HG03342 (cell line): ENCODE measurements around the gene UST.
A peak's percentile ranks its signal among the peaks of the same experiment; 100 is the strongest.

ENCODE experiments used
- ATAC-seq: cut with Tn5 transposase; IDR thresholded peaks from one replicate; pipeline ENCODE4 v1.9.1; 2021; ENCODE audit warnings: mild to moderate bottlenecking, moderate library complexity; ENCODE audit not compliant: unreplicated experiment

Gene UST

DNA sequence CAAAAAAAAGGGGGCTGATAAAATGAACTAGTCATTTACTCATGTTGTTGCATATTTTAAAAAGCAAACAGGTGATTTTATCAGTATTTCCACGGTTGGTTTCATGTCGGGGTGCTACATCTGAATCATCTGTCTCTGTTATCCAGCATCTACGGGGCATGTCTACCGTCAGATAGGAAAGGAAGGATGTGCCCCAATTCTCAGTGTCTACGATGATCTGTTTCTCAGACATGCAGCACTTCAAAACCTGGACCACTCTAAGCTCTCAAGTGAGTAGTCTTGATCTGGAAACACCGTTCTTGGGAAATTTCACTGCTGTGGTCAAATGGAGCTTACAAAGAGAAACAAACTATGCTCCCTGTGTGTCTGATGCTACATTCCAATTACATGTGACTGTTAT, 330.4 kb downstream of the UST start:
- ATAC-seq = no peak

DNA sequence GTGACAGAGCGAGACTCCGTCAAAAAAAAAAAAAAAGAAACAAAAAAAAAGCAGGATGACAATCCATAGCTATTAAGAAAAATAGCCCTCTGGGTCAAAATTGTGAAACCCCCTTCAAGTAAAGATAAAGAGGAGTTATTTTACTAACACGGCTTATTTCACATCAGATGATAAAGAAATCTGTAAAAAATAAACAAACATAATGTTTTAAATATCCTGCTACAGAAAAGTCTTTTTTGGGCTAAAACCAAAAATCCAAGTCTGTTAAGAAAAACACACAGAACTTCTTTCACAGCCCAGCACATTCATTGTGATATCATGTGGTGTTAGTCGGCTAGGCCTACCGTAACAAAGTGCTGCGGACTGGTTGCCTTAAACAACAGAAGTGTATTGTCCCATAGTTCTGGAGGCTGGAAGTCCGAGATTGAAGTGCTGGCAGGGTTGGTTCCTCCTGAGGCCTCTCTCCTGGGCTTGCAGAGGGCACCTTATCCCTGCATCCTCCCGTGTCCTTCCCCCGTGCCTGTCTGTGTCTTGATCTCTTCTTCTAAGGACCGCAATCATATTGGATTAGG, 331.5 kb downstream of the UST start:
- no peak for ATAC-seq

DNA sequence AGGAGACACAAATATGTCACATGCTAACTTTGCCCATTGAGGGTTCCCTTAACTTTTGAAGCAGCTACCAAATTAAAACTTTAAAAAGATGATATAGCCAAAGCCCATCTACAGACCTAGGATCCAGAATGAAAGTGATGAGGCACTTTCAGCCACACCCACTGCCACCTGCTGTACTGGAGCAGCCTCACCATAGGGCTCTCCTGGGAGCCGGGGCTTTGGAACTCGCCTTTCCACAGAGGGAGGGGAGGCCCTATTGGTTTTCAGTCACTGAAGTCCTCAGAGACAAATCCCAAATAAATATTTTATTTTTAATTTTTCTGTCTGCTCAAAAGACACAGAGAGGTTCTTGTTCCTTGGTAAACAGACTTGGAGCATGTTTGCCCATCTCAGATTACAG, 332.6 kb downstream of the UST start:
- ATAC-seq = no peak

DNA sequence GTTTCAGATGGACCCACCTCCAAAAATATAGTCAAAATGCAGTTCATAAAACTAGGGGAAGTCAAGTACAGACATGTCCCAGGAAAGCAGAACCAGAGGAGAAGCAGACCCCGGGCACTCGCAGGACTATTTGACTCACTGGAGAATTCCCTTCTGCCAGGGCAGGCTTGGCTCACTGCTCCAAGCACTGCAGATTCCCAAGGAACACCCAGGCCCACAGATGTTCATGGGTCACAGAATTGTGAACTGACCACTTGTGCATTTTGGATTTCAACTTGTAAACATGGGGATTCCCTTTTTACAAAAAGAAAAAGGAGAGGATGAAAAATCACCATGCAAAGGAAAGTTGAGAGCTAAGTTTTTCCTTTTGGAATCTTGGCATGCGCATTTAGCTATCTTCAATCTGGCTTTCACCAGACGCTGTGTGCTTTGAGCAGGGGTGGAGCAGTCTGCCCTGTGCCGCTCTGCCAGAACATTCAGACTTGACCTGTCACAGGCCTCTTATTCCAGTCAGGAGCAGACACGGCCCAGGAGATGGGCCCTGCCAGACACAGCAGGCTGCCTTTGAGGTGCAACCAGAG, 333.2 kb downstream of the UST start:
- ATAC-seq = no peak

DNA sequence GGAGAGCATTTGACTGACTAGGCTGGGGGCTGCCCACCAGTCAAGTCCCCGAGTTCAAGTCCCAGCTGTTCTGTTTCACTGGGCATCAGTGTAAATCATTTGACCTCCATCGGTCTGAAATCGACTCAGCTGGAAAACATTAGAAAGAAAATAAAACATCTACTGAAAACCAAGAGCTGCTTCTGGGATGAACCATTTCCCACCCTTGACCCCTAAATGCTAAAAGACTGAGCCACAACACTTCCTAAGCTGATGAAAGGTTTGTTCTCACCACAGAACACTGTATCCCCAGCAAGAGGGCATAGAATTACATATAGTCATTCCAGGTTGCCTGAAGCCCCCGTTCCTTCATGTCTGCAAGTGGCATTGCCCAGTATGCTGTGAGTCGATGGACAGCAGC, 333.7 kb downstream of the UST start:
- ATAC-seq = no peak

DNA sequence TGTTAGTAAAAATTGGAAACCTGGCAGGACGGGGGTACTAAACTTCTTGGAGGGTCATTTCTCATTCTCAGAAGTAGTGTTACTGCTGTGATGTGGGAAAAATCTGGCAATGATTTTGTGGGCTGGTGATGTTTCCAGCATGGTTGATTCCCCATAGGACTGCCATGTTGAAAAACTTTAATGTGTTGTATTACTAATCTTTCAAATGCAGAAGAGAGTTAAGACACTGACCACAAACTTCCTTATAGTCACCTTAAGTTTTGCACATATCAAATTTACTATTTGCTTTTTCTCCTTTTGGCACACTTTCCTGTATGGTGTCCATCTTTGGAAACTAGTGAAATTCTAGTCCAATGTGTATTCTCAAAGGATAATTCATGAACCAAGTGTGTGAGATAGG, 334.5 kb downstream of the UST start:
- no peak for ATAC-seq

DNA sequence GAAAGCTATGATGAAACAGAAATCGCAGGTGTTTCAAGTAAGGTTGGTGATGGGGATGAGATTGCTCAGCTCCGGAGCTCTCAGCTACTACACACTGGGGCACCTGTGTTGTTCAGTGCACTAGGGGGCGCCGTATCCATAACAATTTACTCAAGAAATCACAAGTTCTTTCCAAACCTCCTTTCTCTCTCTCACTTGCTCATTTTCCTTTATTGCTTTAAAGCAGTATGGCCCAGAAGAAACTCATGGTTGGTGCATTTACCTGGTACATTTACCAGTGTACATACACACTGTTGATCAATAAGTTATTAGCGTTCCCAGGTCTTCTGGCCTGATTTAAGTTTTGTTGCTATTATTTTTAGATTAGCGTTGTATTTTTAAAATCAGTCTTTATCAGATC, 335.5 kb downstream of the UST start:
- peak; percentile 80 for ATAC-seq

DNA sequence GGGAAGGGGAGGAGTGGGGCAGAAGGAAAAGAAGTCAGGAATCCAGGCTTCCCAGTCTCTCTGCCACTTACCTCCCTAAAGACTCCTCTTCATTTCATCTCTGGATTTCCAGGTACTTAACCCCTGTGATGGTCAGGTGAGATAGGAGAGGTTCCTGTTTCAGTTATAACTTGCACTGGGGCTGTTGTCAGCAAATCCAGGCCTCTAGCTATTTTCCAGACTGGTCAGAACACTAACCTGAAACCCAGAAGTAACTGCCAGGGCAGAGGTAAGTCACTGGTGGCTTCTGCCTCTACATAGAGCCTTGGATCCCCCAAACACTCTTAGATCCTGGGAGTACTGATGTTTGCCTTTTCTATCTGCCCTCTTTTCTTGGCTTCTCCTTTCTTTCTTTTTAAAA, 337.2 kb downstream of the UST start:
- no peak for ATAC-seq

DNA sequence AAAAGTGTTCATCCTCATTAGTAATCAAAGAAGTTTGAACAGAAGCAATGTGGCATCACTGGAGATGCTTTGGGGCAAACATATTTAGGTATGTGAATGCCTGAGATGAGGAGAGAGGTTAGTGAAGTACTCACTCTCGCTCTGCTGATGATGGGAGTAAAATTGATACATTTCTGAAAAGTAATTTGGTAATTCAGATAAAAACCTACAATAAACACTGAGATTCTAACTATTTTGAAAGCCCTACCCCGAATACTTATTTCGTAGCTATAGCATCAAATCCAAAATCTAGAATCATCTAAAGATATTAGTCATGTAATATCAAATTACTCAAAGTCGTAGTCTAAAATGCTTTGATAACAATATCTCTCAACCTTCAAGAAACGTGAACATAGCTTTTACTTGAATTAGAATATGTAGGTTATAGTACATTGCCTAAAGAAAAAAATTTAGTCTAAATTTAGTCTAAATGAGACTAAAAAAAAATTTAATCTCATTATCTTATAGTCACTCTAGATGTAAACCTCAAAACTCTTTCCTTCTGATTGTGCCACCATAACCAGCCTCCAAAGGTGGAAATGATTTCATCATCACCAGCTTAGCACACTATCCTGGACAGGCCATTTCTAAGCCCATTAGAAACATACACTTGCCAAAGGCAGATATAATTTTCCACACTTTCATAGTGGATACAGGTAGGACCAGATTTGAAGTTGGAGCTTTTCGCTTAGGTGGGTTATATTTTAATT, 338.2 kb downstream of the UST start:
- ATAC-seq = no peak

DNA sequence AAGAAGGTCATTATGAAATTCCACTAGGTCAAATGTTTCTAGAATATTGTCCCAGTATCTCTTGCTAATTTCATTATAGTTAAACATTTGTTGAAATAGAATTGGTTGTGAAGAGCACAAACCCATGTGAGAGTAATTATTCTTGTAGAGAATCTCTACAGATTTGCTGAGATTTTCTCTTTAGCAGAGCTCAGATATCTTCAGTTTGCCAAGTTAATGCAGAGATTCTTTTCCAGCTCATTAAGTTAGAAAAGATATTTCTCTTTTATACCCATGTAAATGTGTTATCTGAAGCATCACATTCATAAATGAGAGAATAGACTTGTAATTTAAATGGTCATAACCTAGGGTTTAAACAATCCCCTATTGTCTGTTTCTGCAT, 338.7 kb downstream of the UST start:
- no peak for ATAC-seq

DNA sequence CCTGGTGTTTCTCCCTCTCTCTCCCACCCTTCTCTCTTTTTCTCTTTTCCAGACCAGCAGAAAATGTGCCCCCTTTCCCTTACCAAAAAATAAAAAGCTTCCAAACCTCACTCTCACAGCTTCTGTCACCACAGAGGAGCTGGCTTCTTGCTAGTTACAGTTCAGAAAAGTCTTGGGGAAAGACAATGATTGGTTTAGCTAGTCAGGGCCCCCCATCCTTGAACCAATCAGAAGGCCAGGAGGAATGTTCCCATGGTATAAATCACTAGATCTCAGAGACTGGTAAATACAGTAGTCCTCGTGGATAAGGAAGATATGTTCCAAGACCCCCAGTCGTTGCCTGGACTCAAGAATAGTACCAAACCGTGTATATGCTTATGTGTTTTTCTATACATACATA, 339.5 kb downstream of the UST start:
- no peak for ATAC-seq

DNA sequence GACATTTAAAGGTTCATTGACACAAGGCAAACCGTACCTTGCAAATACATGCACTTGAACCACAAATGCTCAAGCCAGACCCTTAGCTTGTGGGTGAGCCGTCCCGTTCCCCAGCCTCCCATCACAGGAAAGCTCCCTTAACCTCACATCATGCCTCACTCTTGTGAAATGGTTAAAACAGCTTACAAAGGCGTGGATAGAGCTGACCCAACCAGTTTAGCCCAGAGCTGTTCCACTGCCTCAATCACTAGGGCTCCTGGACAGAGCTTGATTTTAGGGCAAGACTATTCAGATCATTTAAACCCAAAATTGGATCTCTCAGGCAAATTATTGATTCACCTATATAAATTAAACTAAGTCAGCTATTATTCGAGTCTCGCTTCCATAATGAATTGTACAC, 341.1 kb downstream of the UST start:
- ATAC-seq = no peak

DNA sequence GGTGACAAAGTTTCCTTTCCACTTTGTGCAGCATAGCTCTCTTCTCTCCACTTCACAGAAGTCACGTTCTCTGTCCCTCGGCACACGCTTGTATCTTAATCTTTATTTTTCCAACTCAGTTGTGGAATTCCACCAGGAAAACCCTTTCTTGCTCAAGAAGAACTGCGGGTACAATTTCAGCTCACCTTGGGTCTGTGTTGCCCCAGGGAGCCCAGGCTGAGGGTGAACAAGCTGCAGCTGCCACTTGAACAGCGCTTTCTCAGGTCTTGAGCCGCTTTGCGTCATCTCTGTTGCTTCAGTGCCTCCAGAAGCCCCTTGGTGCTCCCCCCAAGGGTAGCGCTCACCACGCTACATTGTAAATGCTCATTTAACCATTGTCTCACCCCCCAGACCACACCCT, 341.5 kb downstream of the UST start:
- no peak for ATAC-seq

DNA sequence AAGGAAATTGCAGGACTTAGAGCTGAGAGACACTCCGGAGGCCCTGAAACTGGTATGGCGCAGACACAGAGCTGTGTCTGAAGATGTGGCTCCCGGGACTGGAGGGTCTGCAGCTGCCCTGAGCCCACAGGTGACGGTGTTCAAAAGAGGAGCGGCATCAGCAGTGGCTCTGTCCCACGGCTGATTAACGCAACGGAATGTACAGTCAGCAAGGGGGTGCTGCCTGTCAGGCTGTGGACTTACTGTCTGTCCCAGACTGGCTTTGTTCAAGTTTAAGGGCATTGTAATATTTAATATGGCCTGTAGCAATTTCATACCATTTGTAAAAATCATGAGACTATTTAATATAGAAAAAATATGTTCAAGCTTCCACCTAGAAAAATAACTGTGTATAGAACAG, 342.7 kb downstream of the UST start:
- no peak for ATAC-seq

DNA sequence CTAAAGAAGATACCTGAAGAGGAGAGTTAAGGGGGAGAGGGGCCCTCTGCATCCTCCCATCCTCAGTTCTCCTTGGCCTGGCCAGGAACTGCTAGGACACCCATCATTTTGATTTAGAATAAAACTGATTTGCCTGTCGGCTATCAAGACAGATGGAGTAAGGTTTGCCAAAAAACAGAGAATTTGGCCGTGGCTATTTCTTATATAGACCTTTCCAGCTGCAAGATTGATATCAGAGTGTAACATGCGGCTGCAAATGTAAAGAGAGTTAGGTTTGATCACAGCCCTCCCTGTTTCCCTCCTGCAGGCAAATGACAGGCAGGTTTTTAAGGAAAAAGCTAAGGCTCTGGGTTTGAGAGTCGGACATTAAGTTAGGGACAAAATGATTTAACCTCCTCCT, 344.1 kb downstream of the UST start:
- ATAC-seq = no peak

DNA sequence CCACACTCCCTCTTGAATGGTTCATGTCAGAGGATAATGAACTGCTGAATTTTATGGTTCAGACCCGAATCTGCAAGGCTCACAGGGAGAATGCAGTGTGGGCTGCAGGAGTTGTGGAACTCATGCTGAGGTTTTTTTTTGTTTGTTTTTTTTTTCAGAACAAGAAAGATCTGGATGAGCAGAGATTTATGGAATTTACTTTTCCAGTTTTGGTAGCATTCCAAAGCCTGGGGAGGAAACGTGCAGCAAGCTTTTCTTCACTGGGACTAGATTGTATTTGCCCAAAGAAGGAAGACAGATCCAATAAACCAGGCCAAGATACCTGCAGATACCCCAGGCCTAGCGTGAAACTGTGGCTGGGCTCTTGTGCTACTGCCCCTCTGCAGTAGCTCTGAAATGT, 346.8 kb downstream of the UST start:
- ATAC-seq = no peak

DNA sequence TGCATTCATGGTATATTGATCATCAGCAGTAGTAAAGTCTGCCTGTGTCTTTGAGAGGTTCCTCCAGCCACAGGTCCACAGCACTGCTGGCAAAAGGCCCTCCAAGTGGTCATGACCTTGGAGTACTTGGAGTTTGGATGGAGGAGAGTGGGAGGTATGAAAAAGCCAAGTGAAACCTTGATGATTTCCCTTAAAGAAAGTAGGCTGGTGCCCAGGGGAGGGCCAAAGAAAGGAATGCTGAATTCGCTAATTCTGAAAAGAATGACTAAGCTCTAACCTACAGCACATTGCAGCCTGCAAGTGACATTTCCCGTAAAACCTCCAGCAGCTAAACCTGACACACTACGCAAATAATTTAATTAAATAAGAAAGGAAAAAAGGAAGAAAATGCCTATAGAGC, 347.3 kb downstream of the UST start:
- ATAC-seq = no peak

DNA sequence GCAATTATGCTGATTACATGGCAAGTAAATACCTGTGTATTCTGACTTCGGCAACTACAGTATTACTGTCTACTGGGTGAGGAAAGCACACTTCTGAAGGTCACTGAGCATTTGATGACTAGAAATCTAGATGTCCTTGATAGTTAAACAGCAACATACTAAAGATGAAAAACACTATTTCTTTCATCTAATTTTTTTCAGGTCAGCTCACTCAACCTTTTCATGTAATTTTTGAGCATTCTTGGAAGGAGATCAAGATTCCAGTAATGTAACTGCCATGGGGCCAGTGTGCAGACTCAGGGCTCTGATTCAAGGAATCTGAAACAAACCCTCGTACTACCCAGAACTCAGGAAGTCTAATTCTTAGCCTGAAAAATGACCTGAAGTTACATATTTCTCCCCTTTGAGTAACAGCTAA, 348.1 kb downstream of the UST start:
- ATAC-seq = no peak

DNA sequence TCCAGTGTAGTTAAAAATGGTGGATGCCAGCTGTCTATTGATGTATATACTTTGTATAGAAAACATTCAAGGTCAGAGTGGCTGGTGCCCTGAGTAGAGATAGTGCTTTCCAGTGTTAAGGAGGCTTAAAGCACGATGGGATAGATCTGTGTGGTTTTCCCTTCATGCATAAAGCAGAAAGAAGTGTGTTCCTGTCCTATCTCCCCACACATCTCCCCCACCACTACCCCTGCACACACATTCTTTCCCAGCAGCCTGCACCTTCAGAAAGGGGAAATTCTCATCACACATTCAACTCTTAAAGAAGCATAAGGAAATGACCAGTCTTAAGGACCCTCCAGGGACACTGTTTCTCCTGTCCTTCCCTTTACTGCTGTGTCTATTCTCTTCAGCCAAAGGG, 349.0 kb downstream of the UST start:
- ATAC-seq = no peak

DNA sequence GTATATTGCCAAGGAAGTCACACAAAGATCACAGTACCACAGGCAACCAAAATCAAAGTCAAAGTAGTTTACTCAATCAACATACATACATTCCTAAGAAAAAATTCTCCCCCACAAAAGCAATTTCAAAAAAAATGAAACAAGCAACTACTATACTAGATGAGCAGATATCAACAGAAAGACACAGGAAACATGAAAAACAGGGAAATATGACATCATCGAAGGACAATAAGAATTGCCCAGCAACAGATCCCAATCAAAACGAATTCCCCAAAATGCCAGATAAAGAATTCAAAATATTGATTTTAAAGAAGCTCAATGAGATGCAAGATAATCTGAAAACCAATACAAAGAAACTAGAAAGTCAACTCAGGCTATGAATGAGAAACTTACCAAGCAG, 351.0 kb downstream of the UST start:
- no peak for ATAC-seq

DNA sequence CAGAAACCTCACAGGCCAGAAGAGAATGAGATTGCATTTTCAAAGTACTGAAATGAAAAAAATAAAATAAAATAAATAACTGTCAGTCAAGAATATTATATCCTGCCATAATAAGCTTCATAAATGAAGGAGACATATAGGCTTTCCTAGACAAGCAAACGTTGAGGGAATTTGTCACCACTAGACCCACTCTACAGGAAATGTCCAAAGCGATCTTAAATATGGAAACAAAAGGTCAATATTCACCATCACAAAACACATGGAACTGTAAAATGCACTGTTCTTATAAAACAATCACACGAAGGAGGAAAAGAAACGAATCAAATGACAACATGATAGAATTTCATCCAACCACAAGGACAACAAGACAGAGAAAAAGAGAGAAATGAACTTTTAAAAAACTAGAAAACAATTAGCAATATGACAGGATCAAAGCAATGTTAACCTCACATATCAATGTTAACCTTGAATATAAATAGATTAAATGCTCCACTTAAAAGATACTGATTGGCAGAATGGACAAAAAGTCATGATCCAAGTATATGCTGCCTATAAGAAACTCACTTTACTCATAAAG, 352.0 kb downstream of the UST start:
- ATAC-seq = no peak

DNA sequence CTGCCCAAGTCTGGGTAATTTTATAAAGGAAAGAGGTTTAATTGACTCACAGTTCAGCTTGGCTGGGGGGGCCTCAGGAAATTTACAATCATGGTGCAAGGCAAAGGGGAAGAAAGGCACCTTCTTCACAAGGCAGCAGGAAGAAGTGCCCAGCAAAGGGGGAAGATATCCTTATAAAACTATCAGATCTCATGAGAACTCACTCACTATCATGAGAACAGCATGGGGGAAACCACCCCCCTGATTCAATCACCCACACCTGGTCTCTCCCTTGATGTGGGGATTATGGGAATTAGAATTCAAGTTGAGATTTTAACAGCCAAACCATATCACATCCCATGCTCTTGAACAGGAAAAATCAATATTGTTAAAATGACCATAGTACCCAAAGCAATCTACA, 355.5 kb downstream of the UST start:
- no peak for ATAC-seq
